HEK293 (cell line): ENCODE data around the gene SIRPB2.

Source experiments
- ZNF416 ChIP-seq: fragments of 450-650 bp; formaldehyde crosslinking; IDR thresholded peaks from 2 replicates; pipeline ENCODE4 v1.5.1; 2016; ENCODE audit warnings: missing biosample characterization, missing genetic modification characterization
- TF ChIP-seq, protein P1 (sequence below): fragments of 450-650 bp; formaldehyde crosslinking; IDR thresholded peaks from 2 replicates; pipeline ENCODE4 v1.5.1; 2016; ENCODE audit warnings: missing biosample characterization, missing genetic modification characterization
- TF ChIP-seq, protein P2 (sequence below): fragments of 450-650 bp; formaldehyde crosslinking; IDR thresholded peaks from 2 replicates; pipeline ENCODE4 v1.5.1; 2017; ENCODE audit warnings: missing biosample characterization, missing genetic modification characterization

DNA sequence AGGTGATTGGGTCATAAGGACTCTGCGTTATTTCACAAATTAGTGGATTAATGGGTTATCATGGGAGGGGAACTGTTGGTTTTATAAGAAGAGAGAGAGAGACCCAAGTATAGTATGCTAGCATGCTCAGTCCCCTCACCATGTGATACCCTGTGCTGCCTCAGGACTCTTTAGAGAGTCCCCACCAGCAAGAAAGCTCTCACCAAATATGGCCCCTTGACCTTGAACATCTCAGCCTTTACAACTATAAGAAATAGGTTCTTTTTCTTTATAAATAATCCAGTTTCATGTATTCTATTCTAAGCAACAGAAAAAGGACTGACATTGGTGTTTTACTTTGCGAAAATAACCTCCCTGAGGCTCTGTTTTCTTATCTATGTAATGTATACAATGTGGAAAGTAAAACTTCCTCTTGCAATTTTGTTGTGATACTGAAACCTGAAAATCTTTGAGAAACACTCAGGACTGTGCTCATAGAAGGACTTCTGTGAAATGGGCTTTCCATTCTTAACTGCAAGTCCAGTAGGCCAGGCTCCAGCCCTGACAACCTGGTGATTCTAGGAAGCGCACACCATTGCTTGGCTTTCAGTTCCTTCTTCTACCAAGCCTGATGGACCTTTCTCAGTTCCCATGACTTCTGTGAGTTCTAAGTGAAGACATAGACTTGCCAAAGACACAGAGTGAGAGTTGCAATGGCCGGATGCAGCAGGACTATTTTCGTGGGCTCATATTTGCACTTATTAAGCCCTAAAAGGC is 44.4 kb upstream of the SIRPB2 start:
- no peak for TF ChIP-seq ZNF416 (tag by site-specific recombination)
- TF ChIP-seq, protein P1, sequence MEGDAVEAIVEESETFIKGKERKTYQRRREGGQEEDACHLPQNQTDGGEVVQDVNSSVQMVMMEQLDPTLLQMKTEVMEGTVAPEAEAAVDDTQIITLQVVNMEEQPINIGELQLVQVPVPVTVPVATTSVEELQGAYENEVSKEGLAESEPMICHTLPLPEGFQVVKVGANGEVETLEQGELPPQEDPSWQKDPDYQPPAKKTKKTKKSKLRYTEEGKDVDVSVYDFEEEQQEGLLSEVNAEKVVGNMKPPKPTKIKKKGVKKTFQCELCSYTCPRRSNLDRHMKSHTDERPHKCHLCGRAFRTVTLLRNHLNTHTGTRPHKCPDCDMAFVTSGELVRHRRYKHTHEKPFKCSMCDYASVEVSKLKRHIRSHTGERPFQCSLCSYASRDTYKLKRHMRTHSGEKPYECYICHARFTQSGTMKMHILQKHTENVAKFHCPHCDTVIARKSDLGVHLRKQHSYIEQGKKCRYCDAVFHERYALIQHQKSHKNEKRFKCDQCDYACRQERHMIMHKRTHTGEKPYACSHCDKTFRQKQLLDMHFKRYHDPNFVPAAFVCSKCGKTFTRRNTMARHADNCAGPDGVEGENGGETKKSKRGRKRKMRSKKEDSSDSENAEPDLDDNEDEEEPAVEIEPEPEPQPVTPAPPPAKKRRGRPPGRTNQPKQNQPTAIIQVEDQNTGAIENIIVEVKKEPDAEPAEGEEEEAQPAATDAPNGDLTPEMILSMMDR: no peak
- TF ChIP-seq, protein P2, sequence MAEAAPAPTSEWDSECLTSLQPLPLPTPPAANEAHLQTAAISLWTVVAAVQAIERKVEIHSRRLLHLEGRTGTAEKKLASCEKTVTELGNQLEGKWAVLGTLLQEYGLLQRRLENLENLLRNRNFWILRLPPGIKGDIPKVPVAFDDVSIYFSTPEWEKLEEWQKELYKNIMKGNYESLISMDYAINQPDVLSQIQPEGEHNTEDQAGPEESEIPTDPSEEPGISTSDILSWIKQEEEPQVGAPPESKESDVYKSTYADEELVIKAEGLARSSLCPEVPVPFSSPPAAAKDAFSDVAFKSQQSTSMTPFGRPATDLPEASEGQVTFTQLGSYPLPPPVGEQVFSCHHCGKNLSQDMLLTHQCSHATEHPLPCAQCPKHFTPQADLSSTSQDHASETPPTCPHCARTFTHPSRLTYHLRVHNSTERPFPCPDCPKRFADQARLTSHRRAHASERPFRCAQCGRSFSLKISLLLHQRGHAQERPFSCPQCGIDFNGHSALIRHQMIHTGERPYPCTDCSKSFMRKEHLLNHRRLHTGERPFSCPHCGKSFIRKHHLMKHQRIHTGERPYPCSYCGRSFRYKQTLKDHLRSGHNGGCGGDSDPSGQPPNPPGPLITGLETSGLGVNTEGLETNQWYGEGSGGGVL: no peak
